Measurements from ENCODE around the gene KRTAP10-3.

Gene KRTAP10-3

GRCh38 chr21:44514746-44515358 is 43.7 kb downstream of the KRTAP10-3 start:
- no peak for DNase-seq

GRCh38 chr21:44514218-44514520 is 44.4 kb downstream of the KRTAP10-3 start:
- no peak for DNase-seq

GRCh38 chr21:44513389-44514217 is 45.0 kb downstream of the KRTAP10-3 start:
- DNase-seq: no peak

- DNase-seq: no peak
These were observed 45.9 kb downstream of the KRTAP10-3 start for GRCh38 chr21:44512496-44513388.

- DNase-seq: no peak
These were observed 46.7 kb downstream of the KRTAP10-3 start for GRCh38 chr21:44511938-44512275.

- no peak for DNase-seq
These were observed 47.2 kb downstream of the KRTAP10-3 start for GRCh38 chr21:44511219-44511937.

GRCh38 chr21:44510508-44511218 is 47.9 kb downstream of the KRTAP10-3 start:
- peak; percentile 85 for DNase-seq

- no peak for DNase-seq
These were observed 48.5 kb downstream of the KRTAP10-3 start for GRCh38 chr21:44510109-44510507.

GRCh38 chr21:44509539-44509938 is 49.1 kb downstream of the KRTAP10-3 start:
- DNase-seq: no peak

- DNase-seq: no peak
These were observed 49.7 kb downstream of the KRTAP10-3 start for GRCh38 chr21:44508711-44509445.

- DNase-seq: no peak
These were observed 50.2 kb downstream of the KRTAP10-3 start for GRCh38 chr21:44508426-44508710.
